PC-9 (cell line): Measurements from ENCODE around the gene OTULIN. TPM values are rescaled to one million over a fixed set of nuclear protein-coding genes. Genes with fewer than 3 reads are reported as not detected.

Experiments used
- BruUV-seq: library from RNA; stranded (reverse); fragments of 400-500 nt; replicated peaks from 2 replicates; lab custom pipeline; 2021; lab: Mats Ljungman, UMichigan
- CTCF ChIA-PET: fragments of 300-600 bp; sonication (Branson Sonifier 250); formaldehyde crosslinking; loops from one replicate; lab custom pipeline; 2022; ENCODE audit warnings: antibody characterized with exemption; lab: Charles Lee
- POLR2A ChIA-PET: fragments of 300-600 bp; sonication (Branson Sonifier 250); formaldehyde crosslinking; loops from one replicate; lab custom pipeline; 2022; ENCODE audit warnings: antibody characterized with exemption; ENCODE audit not compliant: unreplicated experiment; lab: Charles Lee
- DNase-seq, 2 experiments: peaks; one replicate each; pipeline versions ENCODE4 v3.0.0 to v3.0.0-alpha.2; 2015 to 2022; ENCODE audit warnings: mixed read lengths in 1 of 2
- H2AFZ ChIP-seq: fragments of 200-600 bp; sonication (generic); 2 replicates; pipeline ENCODE4 v1.8.1; 2017; ENCODE audit warnings: antibody characterized with exemption
- H3F3A ChIP-seq: fragments of 200-600 bp; sonication (generic); 2 replicates; pipeline ENCODE4 v1.8.1; 2017; ENCODE audit warnings: antibody characterized with exemption, mild to moderate bottlenecking, low read depth; ENCODE audit not compliant: insufficient read depth
- H3K27ac ChIP-seq: fragments of 200-600 bp; sonication (generic); 2 replicates; pipeline ENCODE4 v1.6.1; 2016; ENCODE audit warnings: mixed run types
- H3K27me3 ChIP-seq: fragments of 200-600 bp; sonication (generic); 2 replicates; pipeline ENCODE4 v1.6.1; 2016; ENCODE audit warnings: low read depth, mixed run types; ENCODE audit not compliant: insufficient read depth
- H3K36me3 ChIP-seq: fragments of 200-600 bp; sonication (generic); 2 replicates; pipeline ENCODE4 v1.6.1; 2016; ENCODE audit warnings: low read depth, mixed run types
- H3K4me1 ChIP-seq: fragments of 200-600 bp; sonication (generic); replicated peaks from 2 replicates; pipeline ENCODE4 v1.6.1; 2016; ENCODE audit warnings: mixed run types; ENCODE audit not compliant: insufficient read depth
- H3K4me2 ChIP-seq: fragments of 200-600 bp; sonication (generic); 2 replicates; pipeline ENCODE4 v1.6.1; 2017; ENCODE audit warnings: mixed run types
- H3K4me3 ChIP-seq: fragments of 200-600 bp; sonication (generic); 2 replicates; pipeline ENCODE4 v1.6.1; 2016; ENCODE audit warnings: mixed run types
- H3K79me2 ChIP-seq: fragments of 200-600 bp; sonication (generic); 2 replicates; pipeline ENCODE4 v1.6.1; 2017; ENCODE audit warnings: low read depth, mixed run types
- H3K9me2 ChIP-seq: fragments of 200-600 bp; sonication (generic); 2 replicates; pipeline ENCODE4 v1.8.1; 2017; ENCODE audit warnings: mild to moderate bottlenecking; ENCODE audit not compliant: insufficient read depth
- H3K9me3 ChIP-seq: fragments of 200-600 bp; sonication (generic); 2 replicates; pipeline ENCODE4 v1.8.1; 2016; ENCODE audit warnings: low read depth; ENCODE audit not compliant: insufficient read depth
- H4K20me1 ChIP-seq: fragments of 200-600 bp; sonication (generic); 2 replicates; pipeline ENCODE4 v1.8.1; 2017; ENCODE audit not compliant: insufficient read depth
- EZH2 ChIP-seq: fragments of 200-600 bp; sonication (generic); IDR thresholded peaks from 2 replicates; pipeline ENCODE4 v1.8.0; 2017; ENCODE audit warnings: antibody characterized with exemption, low read depth
- intact Hi-C: fragments of 100-400 bp; cut with micrococcal nuclease; formaldehyde crosslinking; loops from one replicate; pipeline ENCODE4 v1.10.0; 2022; ENCODE audit not compliant: unreplicated experiment
- total RNA-seq: library from RNA; stranded (reverse); gene quantifications from 2 replicates; pipeline ENCODE4 v1.2.3, GENCODE V29; 2021
- TF ChIP-seq, protein P1 (sequence below): fragments of 200-600 bp; sonication (generic); conservative IDR thresholded peaks from 2 replicates; pipeline ENCODE4 v1.6.1; 2017; ENCODE audit warnings: mixed run types, antibody characterized with exemption, mild to moderate bottlenecking, moderate library complexity

OTULIN gene
- total RNA-seq, 1 experiment from 2014 or later: 77.2 TPM

DNA sequence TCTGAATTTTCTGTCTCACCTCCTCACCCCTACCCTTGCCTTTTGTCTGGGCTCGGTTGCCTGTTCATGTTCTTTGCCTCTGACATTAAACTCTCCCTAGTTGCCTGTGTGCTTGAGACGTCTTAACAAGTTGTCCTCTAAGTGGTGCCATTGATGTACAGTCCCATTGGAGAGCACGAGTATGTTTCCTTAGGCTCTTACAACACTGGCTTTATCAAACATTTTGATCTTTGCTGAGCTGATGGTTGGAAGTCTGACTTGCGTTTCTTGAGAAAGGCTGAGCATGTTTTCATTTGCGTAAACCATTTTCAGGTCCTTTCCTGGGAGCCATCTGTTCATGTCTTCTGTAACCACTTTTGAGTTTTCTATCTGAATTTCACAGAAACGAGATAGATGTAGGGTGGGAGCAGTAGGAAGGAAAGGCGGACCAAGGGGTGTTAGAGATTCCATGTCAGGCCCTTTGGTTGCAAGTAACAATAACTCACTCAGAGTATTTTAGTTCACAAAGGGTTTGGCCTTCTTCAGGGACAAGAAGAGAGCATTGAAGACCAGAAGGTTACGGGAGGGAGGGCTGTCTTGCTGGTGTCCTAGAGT lies 35.4 kb downstream of the OTULIN start:
- Histone ChIP-seq H3K9me3 (no peaks in the 10 kb centered on the region), H3K9me2 (no peaks in the 10 kb centered on the region), H2AFZ (no peak overlapping the region), H3K4me1 (no peaks in the 10 kb centered on the region), H3K27me3 (no peaks in the 10 kb centered on the region), H3K27ac (no peak overlapping the region), H3K4me3 (no peak overlapping the region), H4K20me1 (no peaks in the 10 kb centered on the region; the same call in 1 of the 2 replicates), H3K36me3 (peaks cover 19% of the 10 kb centered on the region; the same call in 1 of the 2 replicates), H3F3A (no peaks in the 10 kb centered on the region), H3K4me2 (no peak overlapping the region), H3K79me2 (no peaks in the 10 kb centered on the region)
- BruUV-seq: no TSS peak
- intact Hi-C loops: no loop called here
- no peak for TF ChIP-seq EZH2
- TF ChIP-seq, protein P1, sequence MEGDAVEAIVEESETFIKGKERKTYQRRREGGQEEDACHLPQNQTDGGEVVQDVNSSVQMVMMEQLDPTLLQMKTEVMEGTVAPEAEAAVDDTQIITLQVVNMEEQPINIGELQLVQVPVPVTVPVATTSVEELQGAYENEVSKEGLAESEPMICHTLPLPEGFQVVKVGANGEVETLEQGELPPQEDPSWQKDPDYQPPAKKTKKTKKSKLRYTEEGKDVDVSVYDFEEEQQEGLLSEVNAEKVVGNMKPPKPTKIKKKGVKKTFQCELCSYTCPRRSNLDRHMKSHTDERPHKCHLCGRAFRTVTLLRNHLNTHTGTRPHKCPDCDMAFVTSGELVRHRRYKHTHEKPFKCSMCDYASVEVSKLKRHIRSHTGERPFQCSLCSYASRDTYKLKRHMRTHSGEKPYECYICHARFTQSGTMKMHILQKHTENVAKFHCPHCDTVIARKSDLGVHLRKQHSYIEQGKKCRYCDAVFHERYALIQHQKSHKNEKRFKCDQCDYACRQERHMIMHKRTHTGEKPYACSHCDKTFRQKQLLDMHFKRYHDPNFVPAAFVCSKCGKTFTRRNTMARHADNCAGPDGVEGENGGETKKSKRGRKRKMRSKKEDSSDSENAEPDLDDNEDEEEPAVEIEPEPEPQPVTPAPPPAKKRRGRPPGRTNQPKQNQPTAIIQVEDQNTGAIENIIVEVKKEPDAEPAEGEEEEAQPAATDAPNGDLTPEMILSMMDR: no peak
- CTCF ChIA-PET: no interaction called here
- POLR2A ChIA-PET: no interaction called here
- no peak for DNase-seq

DNA sequence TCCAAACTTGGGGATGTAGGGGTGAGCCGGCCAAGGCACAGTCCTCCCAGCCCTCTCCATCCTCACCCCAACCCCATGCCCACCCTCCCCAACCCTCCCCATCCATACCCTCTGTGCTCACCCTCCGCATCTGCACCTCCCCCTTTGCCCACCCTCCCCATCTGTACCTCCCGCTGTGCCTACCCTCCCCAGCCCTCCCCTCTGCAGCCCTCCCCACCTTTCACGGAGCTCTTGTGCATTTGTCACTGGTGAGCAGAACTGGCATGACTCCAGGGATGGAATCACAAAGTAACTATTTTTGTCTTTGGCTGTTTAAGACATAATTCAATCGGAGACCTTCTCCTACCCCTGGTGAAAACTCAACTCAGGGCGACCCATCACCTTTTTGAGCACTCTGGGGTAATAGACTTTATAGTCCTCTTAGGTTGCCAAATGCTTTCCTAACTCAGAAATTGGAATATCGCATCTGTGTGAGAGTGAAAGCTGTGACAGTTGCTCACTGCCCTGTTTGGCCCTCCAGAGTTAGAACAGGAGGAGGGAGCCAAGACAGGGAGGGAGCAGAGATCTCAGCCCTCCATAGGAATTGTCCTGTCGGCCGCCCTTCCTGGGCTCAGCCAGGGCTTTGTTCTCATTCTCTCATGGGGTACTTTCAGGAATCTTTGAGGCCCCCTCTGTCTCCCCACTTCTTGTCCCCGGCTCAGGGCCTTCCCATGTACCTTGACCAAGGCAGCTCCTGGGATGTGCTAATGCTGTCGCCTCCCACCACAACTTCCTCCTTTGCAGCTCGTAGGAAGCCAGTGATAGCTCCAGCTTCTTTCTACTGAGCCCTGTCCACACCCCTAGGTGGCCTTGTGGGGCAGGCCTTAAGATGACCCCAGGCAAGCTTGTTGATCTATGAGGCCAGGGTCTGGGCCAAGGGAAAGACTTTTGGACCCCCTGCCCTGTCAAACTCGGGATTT lies 36.2 kb downstream of the OTULIN start:
- no peak overlapping the region for H3K4me2 ChIP-seq
- TF ChIP-seq, protein P1: no peak
- no peak for TF ChIP-seq EZH2
- H2AFZ ChIP-seq: no peak overlapping the region
- no peaks in the 10 kb centered on the region; the same call in 1 of the 2 replicates for H4K20me1 ChIP-seq
- ChIA-PET POLR2A (no interaction called here), CTCF (no interaction called here)
- no TSS peak for BruUV-seq
- no peaks in the 10 kb centered on the region for H3K9me3 ChIP-seq
- no peak overlapping the region for H3K4me3 ChIP-seq
- H3K4me1 ChIP-seq: no peaks in the 10 kb centered on the region
- no peaks in the 10 kb centered on the region for H3K9me2 ChIP-seq
- H3K27ac ChIP-seq: no peak overlapping the region
- no peaks in the 10 kb centered on the region for H3F3A ChIP-seq
- intact Hi-C loops: no loop called here
- no peak for DNase-seq
- H3K79me2 ChIP-seq: no peaks in the 10 kb centered on the region
- H3K27me3 ChIP-seq: no peaks in the 10 kb centered on the region
- peaks cover 19% of the 10 kb centered on the region; the same call in 1 of the 2 replicates for H3K36me3 ChIP-seq

DNA sequence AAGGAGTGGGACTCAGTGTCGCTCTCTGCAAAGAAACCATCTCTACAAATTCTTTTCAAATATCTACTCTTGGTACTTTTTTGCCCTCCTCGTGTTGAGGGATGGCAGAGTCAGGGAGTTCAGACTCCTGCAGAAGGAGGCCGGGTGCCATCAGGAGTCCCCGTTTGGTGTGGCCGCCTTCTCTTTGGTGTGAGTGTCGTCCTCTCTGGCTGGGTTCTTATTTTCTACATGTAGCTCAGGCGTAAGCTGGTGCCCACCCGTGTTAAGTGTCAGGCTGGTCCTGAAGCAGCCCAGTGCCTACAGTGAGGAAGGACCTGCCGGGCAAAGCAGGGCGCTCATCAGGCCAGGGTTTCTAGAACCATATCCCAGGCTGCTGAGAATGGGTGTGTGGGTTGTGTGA lies 37.0 kb downstream of the OTULIN start:
- ChIA-PET POLR2A (no interaction called here), CTCF (no interaction called here)
- H3K4me3 ChIP-seq: no peak overlapping the region
- TF ChIP-seq EZH2: no peak
- TF ChIP-seq, protein P1: no peak
- H4K20me1 ChIP-seq: no peaks in the 10 kb centered on the region
- no TSS peak for BruUV-seq
- no peak overlapping the region for H2AFZ ChIP-seq
- H3F3A ChIP-seq: 0 out of 2 replicates have a peak, but pooled peaks cover 3% of the 10 kb centered on the region
- no peaks in the 10 kb centered on the region for H3K27me3 ChIP-seq
- H3K4me2 ChIP-seq: no peak overlapping the region
- H3K4me1 ChIP-seq: no peaks in the 10 kb centered on the region
- H3K9me2 ChIP-seq: no peaks in the 10 kb centered on the region
- no peaks in the 10 kb centered on the region for H3K79me2 ChIP-seq
- H3K9me3 ChIP-seq: no peaks in the 10 kb centered on the region
- intact Hi-C loops: no loop called here
- H3K27ac ChIP-seq: no peak overlapping the region
- DNase-seq: no peak
- H3K36me3 ChIP-seq: peaks cover 14% of the 10 kb centered on the region; the same call in 1 of the 2 replicates
